ENCODE measurements around the gene FOXF1. TPM values are rescaled to one million over a fixed set of nuclear protein-coding genes. Genes with fewer than 3 reads are reported as not detected.

FOXF1 gene
- total RNA-seq (1 to 10 TPM in 2 of 7 donors, under 1 TPM in 5; 0.22 to 1.5 (median 0.45) TPM), polyA plus RNA-seq (under 1 TPM; 0.23 to 0.70 TPM)
- long read RNA-seq, donor 1, partial matches to known transcripts, result 0 of 1 reads
- long read RNA-seq, donor 1, other reads (novel, unspliced or antisense), result 1 of 1 reads
- long read RNA-seq, donor 2, result 0 reads
- long read RNA-seq, donor 3, partial matches to known transcripts, result 0 of 1 reads
- long read RNA-seq, donor 3, other reads (novel, unspliced or antisense), result 1 of 1 reads

DNA sequence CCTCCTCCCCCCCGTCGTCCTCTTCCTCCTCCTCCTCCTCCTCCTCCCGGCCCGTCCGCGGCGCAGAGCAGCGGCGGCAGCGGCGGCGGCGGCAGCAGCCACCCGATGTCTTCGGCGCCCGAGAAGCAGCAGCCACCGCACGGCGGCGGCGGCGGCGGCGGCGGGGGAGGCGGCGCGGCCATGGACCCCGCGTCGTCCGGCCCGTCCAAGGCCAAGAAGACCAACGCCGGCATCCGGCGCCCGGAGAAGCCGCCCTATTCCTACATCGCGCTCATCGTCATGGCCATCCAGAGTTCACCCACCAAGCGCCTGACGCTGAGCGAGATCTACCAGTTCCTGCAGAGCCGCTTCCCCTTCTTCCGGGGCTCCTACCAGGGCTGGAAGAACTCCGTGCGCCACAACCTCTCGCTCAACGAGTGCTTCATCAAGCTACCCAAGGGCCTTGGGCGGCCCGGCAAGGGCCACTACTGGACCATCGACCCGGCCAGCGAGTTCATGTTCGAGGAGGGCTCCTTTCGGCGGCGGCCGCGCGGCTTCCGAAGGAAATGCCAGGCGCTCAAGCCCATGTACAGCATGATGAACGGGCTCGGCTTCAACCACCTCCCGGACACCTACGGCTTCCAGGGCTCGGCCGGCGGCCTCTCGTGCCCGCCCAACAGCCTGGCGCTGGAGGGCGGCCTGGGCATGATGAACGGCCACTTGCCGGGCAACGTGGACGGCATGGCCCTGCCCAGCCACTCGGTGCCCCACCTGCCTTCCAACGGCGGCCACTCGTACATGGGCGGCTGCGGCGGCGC lies at the start of gene FOXF1:
Gene FOXF1, plus strand, starts transcription at position 63 of the 797 bp plus-strand sequence. Its CDS starts 43 bp downstream, at position 106.
- TF ChIP-seq EP300 (IDR thresholded peaks at IDR 0.05), result no peak
- TF ChIP-seq CTCF (IDR thresholded peaks at IDR 0.05), result no peak
- TF ChIP-seq POLR2A (IDR thresholded peaks at IDR 0.05), result no peak
- peaks cover 15% of the 10 kb centered on the region for H3K27me3 ChIP-seq
- peak in 1 of 5 donors; percentile 51 for DNase-seq
- intact Hi-C loops (cut with DNase I), result loop anchor here in 2 of 4 donors (5.0 to 10.0 kb wide), 2 partner anchors 168 to 686 kb away; no protein-coding TSS in a partner anchor
- peaks cover 11% of the 10 kb centered on the region for H3K4me1 ChIP-seq (ENCODE audit: insufficient read depth)
- peak within 1 kb of the TSS; percentile 59 for H3K4me3 ChIP-seq
- WGBS, 3 donors, result 1 to 3% (median 2%) methylated on average over 53 to 89 of the region's 89 CpGs
- H3K36me3 ChIP-seq, result no peaks in the 10 kb centered on the region
- peak within 1 kb of the TSS; percentile 7 to 31 for H3K27ac ChIP-seq
- H3K9me3 ChIP-seq, result no peaks in the 10 kb centered on the region

DNA sequence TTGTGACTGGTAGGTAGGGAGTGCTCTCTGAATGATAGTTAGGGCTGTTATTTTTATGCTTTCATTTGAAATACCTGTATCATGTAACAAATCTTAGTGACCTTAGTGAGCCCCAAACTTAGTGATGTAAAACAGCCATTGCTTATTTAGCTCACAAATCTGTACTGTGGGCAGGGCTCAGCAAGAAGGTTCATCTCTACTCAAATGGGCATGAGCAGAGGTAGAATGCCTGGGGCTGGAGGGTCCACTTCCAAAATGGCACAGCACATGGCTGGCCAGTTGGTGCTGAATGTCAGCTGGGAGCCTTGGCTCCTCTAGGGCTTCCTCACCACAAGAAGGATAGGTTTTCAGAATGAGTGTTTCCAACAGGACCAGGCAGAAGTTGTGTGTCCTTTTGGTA lies 49.3 kb upstream of the FOXF1 start:
- DNase-seq, result no peak
- no peak overlapping the region for H3K27ac ChIP-seq
- no peaks in the 10 kb centered on the region for H3K36me3 ChIP-seq
- intact Hi-C loops (cut with DNase I), result no loop called here
- H3K4me3 ChIP-seq, result no peak overlapping the region
- no peaks in the 10 kb centered on the region for H3K4me1 ChIP-seq (ENCODE audit: insufficient read depth)
- TF ChIP-seq CTCF (IDR thresholded peaks at IDR 0.05), result no peak
- no peak for TF ChIP-seq POLR2A (IDR thresholded peaks at IDR 0.05)
- TF ChIP-seq EP300 (IDR thresholded peaks at IDR 0.05), result no peak
- H3K27me3 ChIP-seq, result no peaks in the 10 kb centered on the region
- peaks cover 0 to 8% of the 10 kb centered on the region in 2 donors for H3K9me3 ChIP-seq

DNA sequence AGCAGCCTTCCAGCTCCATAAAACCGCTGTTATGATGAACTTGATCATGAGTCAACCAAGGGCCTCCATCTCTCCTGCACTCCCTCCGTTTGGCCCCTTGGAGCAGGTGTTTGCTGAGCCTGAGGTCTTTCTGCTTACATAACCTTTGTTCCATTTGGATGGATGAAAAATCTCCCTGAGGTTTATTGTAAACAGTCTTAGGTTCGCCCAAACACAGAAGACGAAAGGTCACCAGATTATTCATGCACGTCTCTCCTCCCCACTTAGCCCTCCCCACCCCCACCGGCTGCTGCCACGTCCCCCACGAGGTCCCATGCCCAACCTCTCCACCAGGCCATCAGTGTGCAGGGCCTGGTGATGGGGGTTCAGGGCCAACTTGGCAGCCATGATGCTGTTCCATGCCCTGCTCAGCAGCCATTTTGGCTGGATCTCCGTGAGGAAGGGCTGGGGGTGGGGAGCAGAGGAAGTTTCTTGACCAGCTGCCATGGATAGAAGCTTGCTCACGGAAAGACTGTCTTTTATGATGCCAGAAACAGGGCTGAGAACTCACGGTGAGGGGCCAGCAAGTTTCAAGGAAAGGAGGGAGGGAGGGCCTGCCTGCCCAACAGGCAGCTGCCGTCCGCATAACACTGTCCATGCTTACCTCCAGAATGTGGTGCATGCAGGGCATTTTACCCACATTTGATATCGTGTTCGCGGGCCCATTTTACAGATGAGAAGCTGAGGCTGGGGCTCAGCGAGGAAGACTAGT lies 47.8 kb upstream of the FOXF1 start:
- H3K4me1 ChIP-seq (ENCODE audit: insufficient read depth), result no peaks in the 10 kb centered on the region
- WGBS, 3 donors, result 56 to 68% (median 57%) methylated on average over 16 to 17 of the region's 17 CpGs

More for the DNA sequence above, 47.8 kb upstream of the FOXF1 start:
- Histone ChIP-seq H3K27me3 (no peaks in the 10 kb centered on the region), H3K9me3 (peaks cover 0 to 8% of the 10 kb centered on the region in 2 donors), H3K4me3 (no peak overlapping the region), H3K27ac (no peak overlapping the region), H3K36me3 (no peaks in the 10 kb centered on the region)
- no peak for DNase-seq
- intact Hi-C loops (cut with DNase I), result no loop called here
- TF ChIP-seq EP300 (IDR thresholded peaks at IDR 0.05), result no peak
- TF ChIP-seq CTCF (IDR thresholded peaks at IDR 0.05), result no peak
- no peak for TF ChIP-seq POLR2A (IDR thresholded peaks at IDR 0.05)
